Right atrium auricular region (tissue), 2 donors: ENCODE data around the gene GADD45B. TPM values are rescaled to one million over a fixed set of nuclear protein-coding genes. Genes with fewer than 3 reads are reported as not detected.

Source experiments
- DNase-seq: peaks from one replicate; pipeline ENCODE4 v3.0.0-alpha.2; 2019; ENCODE audit warnings: low spot score
- H3K27ac ChIP-seq, 2 donors: fragments of 200-600 bp; sonication (generic); 1 replicate in 1 of 2; 2 replicates in 1 of 2; pipeline ENCODE4 v1.5.1; 2016 to 2019
- H3K27me3 ChIP-seq, 2 donors: fragments of 200-600 bp; sonication (generic); one replicate each; pipeline versions ENCODE4 v1.5.1 to v1.6.0; 2017 to 2019
- H3K36me3 ChIP-seq: fragments of 200-600 bp; sonication (generic); one replicate; pipeline ENCODE4 v1.5.1; 2016
- H3K4me1 ChIP-seq, 2 donors: fragments of 200-600 bp; sonication (generic); one replicate each; pipeline versions ENCODE4 v1.5.1 to v1.6.0; 2017 to 2019
- H3K4me3 ChIP-seq, 2 donors: fragments of 200-600 bp; sonication (generic); 1 replicate in 1 of 2; 2 replicates in 1 of 2; pipeline ENCODE4 v1.5.1; 2017 to 2019; ENCODE audit warnings: mild to moderate bottlenecking in 1 of 2, moderate library complexity in 1 of 2
- H3K9me3 ChIP-seq, 2 donors: fragments of 200-600 bp; sonication (generic); one replicate each; pipeline ENCODE4 v1.5.1; 2019
- total RNA-seq, 2 donors: library from RNA; depleted of rRNA; stranded (reverse); fragments of >200 nt; gene quantifications; one replicate each; pipeline ENCODE4 v1.1.0, GENCODE V29; 2016
- TF ChIP-seq, protein P1 (sequence below), 2 donors: fragments of 200-600 bp; sonication (generic); IDR thresholded peaks; one replicate each; pipeline ENCODE4 v1.5.1; 2019; ENCODE audit warnings: antibody characterized with exemption in 2 of 2

Gene GADD45B
- total RNA-seq, 2 donors from 2014 or later: 205 to 218 TPM

GRCh38 chr19:2449019-2449418, 26.9 kb upstream of the GADD45B start:
- H3K27ac ChIP-seq: no peak overlapping the region
- H3K36me3 ChIP-seq: peaks cover 9% of the 10 kb centered on the region
- no peaks in the 10 kb centered on the region for H3K27me3 ChIP-seq
- H3K4me1 ChIP-seq: peaks cover 0 to 5% of the 10 kb centered on the region in 2 donors
- no peaks in the 10 kb centered on the region for H3K9me3 ChIP-seq
- H3K4me3 ChIP-seq: no peak overlapping the region
- DNase-seq: no peak
- TF ChIP-seq, protein P1, sequence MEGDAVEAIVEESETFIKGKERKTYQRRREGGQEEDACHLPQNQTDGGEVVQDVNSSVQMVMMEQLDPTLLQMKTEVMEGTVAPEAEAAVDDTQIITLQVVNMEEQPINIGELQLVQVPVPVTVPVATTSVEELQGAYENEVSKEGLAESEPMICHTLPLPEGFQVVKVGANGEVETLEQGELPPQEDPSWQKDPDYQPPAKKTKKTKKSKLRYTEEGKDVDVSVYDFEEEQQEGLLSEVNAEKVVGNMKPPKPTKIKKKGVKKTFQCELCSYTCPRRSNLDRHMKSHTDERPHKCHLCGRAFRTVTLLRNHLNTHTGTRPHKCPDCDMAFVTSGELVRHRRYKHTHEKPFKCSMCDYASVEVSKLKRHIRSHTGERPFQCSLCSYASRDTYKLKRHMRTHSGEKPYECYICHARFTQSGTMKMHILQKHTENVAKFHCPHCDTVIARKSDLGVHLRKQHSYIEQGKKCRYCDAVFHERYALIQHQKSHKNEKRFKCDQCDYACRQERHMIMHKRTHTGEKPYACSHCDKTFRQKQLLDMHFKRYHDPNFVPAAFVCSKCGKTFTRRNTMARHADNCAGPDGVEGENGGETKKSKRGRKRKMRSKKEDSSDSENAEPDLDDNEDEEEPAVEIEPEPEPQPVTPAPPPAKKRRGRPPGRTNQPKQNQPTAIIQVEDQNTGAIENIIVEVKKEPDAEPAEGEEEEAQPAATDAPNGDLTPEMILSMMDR (IDR thresholded peaks at IDR 0.05): no peak

DNA sequence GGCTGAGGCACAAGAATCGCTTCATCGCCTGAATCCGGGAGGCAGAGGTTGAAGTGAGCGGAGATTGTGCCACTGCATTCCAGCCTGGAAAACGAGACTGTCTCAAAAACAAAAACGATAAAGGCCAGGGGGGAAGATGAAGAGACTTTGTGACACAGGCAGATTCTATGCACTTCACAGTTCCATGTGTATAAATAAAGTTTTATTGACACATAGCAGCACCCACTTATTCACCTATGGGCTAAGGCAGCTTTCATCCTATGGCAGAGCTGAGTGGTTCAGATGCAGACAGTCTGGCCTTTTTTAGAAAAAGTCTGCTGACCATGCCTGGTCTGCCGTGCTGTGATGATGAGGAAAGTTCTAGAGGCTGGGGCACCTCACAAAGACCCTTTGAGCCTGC, 24.8 kb upstream of the GADD45B start:
- Histone ChIP-seq H3K9me3 (no peaks in the 10 kb centered on the region), H3K27ac (no peak overlapping the region), H3K27me3 (no peaks in the 10 kb centered on the region), H3K4me1 (peaks cover 0 to 13% of the 10 kb centered on the region in 2 donors), H3K4me3 (no peak overlapping the region), H3K36me3 (no peaks in the 10 kb centered on the region)
- no peak for DNase-seq
- TF ChIP-seq, protein P1 (IDR thresholded peaks at IDR 0.05): no peak

DNA sequence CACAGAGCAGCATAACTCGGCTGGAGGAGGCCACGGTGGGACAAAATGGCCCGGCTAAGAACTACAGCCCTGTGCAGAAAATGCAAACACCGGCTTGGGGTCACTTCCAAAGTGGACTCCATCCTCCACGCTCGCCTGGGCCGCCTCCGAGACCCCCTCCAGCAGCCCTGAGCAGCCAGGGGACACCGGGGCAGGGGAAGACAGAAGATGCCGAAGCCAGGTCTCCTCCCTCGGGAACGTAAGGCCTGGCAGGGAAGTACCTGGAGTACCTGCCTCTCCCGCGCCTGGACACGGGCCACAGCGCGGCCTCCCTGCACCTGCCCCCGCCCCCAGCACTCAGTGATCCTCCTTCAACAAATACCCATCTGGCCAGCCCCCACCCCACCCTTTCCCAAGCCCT, 24.2 kb upstream of the GADD45B start:
- Histone ChIP-seq H3K9me3 (no peaks in the 10 kb centered on the region), H3K27me3 (no peaks in the 10 kb centered on the region), H3K27ac (no peak overlapping the region), H3K4me3 (no peak overlapping the region), H3K36me3 (no peaks in the 10 kb centered on the region), H3K4me1 (peaks cover 0 to 11% of the 10 kb centered on the region in 2 donors)
- TF ChIP-seq, protein P1 (IDR thresholded peaks at IDR 0.05): no peak
- no peak for DNase-seq

DNA sequence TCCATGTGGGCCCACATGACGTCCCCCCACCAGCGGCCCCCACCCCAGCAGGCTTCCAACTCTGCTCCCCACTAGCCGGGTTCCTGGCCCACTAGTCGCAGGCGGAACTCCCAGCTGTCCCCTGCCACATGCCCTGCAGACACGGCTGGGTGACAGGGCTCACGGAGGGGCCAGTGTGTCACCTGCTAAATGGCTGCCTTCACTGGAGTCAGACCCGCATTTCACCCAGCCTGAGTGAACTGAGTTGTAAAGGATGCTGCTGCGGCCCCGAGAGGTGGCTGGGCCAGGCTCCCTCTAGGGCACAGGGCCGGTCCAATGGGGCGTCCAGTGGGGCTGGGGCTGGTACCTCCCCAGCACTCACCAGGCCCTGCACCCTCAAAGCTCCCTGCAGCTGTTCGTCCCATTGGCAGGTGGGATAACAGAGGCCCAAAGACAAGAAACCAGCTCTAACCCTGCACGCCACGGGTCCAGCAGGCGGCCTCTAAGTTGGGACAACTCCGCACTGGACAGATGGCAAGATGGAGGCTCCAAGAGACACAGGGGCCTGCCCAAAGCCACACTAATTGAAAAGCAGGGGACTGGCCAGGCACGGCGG, 22.4 kb upstream of the GADD45B start:
- H3K4me3 ChIP-seq: no peak overlapping the region
- H3K36me3 ChIP-seq: no peaks in the 10 kb centered on the region
- H3K27me3 ChIP-seq: no peaks in the 10 kb centered on the region
- DNase-seq: no peak
- H3K4me1 ChIP-seq: peaks cover 0 to 19% of the 10 kb centered on the region in 2 donors
- H3K9me3 ChIP-seq: no peaks in the 10 kb centered on the region
- TF ChIP-seq, protein P1 (IDR thresholded peaks at IDR 0.05): no peak
- no peak overlapping the region for H3K27ac ChIP-seq

DNA sequence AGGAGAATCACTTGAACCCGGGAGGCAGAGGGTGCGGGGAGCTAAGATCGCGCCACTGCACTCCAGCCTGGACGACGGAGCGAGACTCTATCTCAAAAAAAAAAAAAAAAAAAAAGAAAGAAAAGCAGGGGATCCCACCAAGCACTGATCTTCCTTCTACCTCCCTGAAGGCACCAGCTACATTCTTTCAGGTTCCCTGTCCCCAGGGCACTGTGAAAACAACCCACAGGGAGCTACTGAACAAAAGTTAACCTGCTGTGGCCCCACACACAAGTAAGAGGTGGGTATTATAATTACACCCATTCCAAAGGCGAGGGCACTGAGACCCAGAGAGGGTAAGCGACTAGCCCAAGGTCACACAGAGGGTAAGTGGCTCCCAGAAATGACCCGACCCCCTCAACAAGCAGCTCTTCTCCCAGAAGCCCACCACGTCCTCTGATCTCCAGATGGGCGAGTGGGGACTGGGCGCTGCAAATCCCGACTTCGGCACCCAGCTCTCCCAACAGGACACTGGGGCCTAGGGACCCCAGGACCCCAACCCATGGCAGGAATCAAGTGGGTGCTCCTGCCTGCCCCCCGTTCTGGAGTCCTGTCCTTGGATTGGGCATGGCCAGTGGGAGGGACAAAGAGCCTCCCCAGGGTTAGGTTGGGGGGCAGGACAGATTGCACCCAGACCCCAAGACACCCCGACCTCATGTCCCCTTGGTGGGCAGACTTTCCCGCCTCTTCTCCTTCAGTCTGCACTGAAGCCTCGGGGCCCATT, 21.5 kb upstream of the GADD45B start:
- Histone ChIP-seq H3K27me3 (no peaks in the 10 kb centered on the region), H3K4me1 (peaks cover 0 to 19% of the 10 kb centered on the region in 2 donors), H3K36me3 (no peaks in the 10 kb centered on the region), H3K27ac (no peak overlapping the region), H3K4me3 (no peak overlapping the region), H3K9me3 (no peaks in the 10 kb centered on the region)
- no peak for DNase-seq
- TF ChIP-seq, protein P1 (IDR thresholded peaks at IDR 0.05): no peak
